Colonic mucosa (tissue), 4 donors: ENCODE data around the gene ANKRD33B. TPM values are rescaled to one million over a fixed set of nuclear protein-coding genes. Genes with fewer than 3 reads are reported as not detected.

Experiments used
- DNase-seq: peaks from one replicate; pipeline ENCODE4 v3.0.0-alpha.2; 2020
- H3K27ac ChIP-seq: fragments of 200-600 bp; one replicate; pipeline ENCODE4 v1.8.0; 2021
- H3K27me3 ChIP-seq: fragments of 200-600 bp; one replicate; pipeline ENCODE4 v1.8.0; 2021
- H3K36me3 ChIP-seq: fragments of 200-600 bp; one replicate; pipeline ENCODE4 v1.8.0; 2021
- H3K4me1 ChIP-seq: fragments of 200-600 bp; one replicate; pipeline ENCODE4 v1.8.0; 2021; ENCODE audit warnings: mild to moderate bottlenecking
- H3K4me3 ChIP-seq: fragments of 200-600 bp; one replicate; pipeline ENCODE4 v1.8.0; 2021
- H3K9ac ChIP-seq, 2 donors: one replicate each; pipeline ENCODE4 v1.7.0; 2013; ENCODE audit warnings: control low read depth in 2 of 2, low read depth in 2 of 2, low read length in 2 of 2
- H3K9me3 ChIP-seq: fragments of 200-600 bp; one replicate; pipeline ENCODE4 v1.8.0; 2021
- CTCF ChIP-seq: fragments of 200-600 bp; IDR thresholded peaks from one replicate; pipeline ENCODE4 v1.8.0; 2022; ENCODE audit warnings: antibody characterized with exemption, mild to moderate bottlenecking
- intact Hi-C: fragments of 100-400 bp; cut with DNase I; formaldehyde crosslinking; loops from one replicate; pipeline ENCODE4 v1.14.1; 2022
- total RNA-seq, 2 donors: library from RNA; stranded (reverse); fragmentation: NEBNext Ultra II Directional in 1 of 2; extraction: Animal tissue kit (Norgen Biotek cat#: 25700) in 1 of 2; gene quantifications; one replicate each; pipeline ENCODE4 v1.2.1, GENCODE V29; 2021
- donor health status: healthy.
- donor health status: DM: no; HTN: no; CAD: no.
- donor health status: DM: no; HTN: no; CAD: no.

Gene ANKRD33B
- total RNA-seq, 2 donors from 2014 or later = 0.47 to 0.66 TPM

- TF ChIP-seq CTCF = no peak
- no peak overlapping the region for H3K9ac ChIP-seq
- H3K4me1 ChIP-seq = no peaks in the 10 kb centered on the region
- H3K27me3 ChIP-seq = no peaks in the 10 kb centered on the region
- no peak overlapping the region for H3K27ac ChIP-seq
- no peak for DNase-seq
- intact Hi-C loops = no loop called here
- H3K9me3 ChIP-seq = no peaks in the 10 kb centered on the region
- no peak overlapping the region for H3K4me3 ChIP-seq
- H3K36me3 ChIP-seq = peaks cover under 1% of the 10 kb centered on the region
Measured at GRCh38 chr5:10674582-10674981, 110.7 kb downstream of the ANKRD33B start.

- no peaks in the 10 kb centered on the region for H3K27me3 ChIP-seq
- DNase-seq = no peak
- no peak overlapping the region for H3K9ac ChIP-seq
- H3K27ac ChIP-seq = no peak overlapping the region
- H3K36me3 ChIP-seq = peaks cover 7% of the 10 kb centered on the region
- intact Hi-C loops = no loop called here
- TF ChIP-seq CTCF = no peak
- no peak overlapping the region for H3K4me3 ChIP-seq
- H3K4me1 ChIP-seq = no peaks in the 10 kb centered on the region
- H3K9me3 ChIP-seq = no peaks in the 10 kb centered on the region
Measured at GRCh38 chr5:10675177-10675700, 111.4 kb downstream of the ANKRD33B start.

DNA sequence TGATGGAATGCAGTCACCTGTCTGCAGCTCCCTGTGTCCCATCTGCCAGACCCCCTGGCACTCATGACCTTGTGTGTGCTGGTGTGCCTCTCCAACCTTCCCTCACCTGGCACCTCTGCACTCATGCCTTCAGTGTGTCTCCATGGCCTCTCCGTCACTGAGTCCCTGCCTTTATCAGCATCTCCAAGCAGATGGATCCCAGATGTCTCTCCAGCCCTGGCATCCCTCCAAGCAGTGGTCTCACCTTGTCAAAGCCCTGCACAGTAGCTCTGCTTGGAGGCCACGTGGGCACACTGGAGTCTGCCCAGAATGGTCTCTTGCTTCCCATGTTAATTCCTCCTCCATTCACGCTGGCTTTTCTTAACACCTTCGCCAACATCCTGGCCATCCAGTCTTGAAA, 112.4 kb downstream of the ANKRD33B start:
- Histone ChIP-seq H3K27me3 (no peaks in the 10 kb centered on the region), H3K27ac (no peak overlapping the region), H3K9ac (no peak overlapping the region), H3K36me3 (peaks cover 7% of the 10 kb centered on the region), H3K4me3 (no peak overlapping the region), H3K9me3 (no peaks in the 10 kb centered on the region), H3K4me1 (no peaks in the 10 kb centered on the region)
- DNase-seq = no peak
- no peak for TF ChIP-seq CTCF
- intact Hi-C loops = no loop called here

DNA sequence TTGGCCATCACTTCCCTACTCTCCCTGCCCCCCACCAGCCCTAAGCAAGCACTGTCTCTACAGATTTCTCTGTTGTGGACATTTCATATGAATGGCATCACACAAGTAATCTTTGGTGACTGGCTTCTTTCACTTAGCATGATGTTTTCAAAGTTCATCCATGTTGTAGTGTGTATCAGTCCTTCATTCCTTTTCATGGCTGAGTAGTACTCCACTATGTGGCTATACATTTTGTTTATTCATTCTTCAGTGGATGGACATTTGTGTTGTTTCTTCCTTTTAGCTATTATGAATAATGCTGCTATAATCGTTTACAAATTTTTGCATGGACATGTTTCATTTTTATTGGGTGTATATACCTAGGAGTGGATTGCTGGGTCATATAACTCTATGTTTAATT, 113.1 kb downstream of the ANKRD33B start:
- intact Hi-C loops = no loop called here
- Histone ChIP-seq H3K36me3 (peaks cover 7% of the 10 kb centered on the region), H3K4me1 (no peaks in the 10 kb centered on the region), H3K9ac (no peak overlapping the region), H3K27ac (no peak overlapping the region), H3K9me3 (no peaks in the 10 kb centered on the region), H3K27me3 (no peaks in the 10 kb centered on the region), H3K4me3 (no peak overlapping the region)
- DNase-seq = no peak
- TF ChIP-seq CTCF = no peak

DNA sequence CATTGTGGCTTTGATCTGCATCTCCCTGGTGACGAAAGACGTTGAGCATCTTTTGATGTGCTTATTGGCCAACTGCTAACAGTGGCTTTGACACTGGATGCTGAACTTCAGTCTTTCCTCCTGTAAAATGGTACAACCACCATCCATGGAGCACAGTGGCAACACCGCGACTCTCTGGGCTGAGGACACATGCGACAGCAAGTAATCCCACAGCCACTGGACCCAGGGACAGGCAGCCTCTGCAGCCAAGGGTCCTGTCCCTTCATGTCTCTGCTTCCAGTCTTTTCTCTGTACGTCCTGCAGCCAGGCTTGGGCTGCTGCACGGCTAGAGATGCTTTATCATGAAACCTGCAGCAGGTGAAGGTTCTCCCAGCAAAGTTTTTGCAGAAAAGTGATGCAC, 113.7 kb downstream of the ANKRD33B start:
- no peak for DNase-seq
- H3K27me3 ChIP-seq = no peaks in the 10 kb centered on the region
- no peak for TF ChIP-seq CTCF
- H3K4me1 ChIP-seq = no peaks in the 10 kb centered on the region
- H3K36me3 ChIP-seq = peaks cover 7% of the 10 kb centered on the region
- H3K27ac ChIP-seq = no peak overlapping the region
- H3K9ac ChIP-seq = no peak overlapping the region
- H3K9me3 ChIP-seq = no peaks in the 10 kb centered on the region
- intact Hi-C loops = no loop called here
- no peak overlapping the region for H3K4me3 ChIP-seq
